ENCODE measurements around the gene EDAR. TPM values are rescaled to one million over a fixed set of nuclear protein-coding genes. Genes with fewer than 3 reads are reported as not detected.

The EDAR gene
- total and polyA plus RNA-seq, 2 donors, result 0.33 to 1.3 TPM

DNA sequence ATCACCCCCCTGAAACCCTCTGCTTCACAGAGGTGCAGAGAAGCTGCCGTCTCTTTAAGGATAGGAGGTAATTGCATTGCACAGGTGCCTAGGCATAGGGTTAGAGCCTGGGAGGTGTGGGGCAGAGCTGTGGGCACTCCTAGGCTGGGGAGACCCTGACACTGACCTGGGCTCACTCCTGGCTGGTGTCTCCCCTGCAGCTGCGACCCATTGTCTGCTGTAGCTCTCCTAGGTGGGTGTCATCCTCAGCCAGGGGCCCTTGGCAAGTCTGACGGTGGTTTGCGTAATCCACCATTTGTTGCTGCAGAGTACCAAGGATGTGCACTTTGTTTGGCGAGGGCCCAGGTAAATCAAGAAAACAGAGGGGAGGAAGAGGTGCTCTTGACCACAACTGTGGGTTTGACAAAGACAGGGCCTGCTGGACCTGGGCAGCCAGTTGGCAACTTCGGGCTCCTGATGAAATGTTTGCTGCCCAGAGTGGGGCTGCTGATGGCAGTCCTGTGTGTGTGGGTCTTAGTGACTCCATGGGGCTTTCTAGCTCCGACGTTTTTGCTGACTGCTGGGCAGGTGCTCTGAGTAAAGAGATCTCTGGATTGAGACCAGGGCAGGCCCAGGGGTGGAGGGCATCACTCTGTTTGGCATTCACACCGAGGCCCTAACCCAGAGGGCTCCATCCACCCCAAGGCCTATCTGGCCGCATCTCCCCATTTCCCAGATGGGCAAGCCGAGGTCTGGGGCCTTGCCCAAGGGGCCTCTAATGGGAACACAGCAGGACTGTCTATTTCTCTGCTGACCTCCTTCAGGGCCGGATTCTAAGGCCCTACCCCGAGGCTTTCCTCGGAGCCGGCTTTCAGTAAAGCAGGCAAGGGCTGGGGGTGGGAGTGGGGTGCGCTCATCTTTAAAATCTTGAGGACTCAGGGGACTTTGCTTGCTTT, 67.7 kb downstream of the EDAR start:
- H3K4me3 ChIP-seq (ENCODE audit: low read length in 2 of 2), result no peak overlapping the region
- H3K27ac ChIP-seq (ENCODE audit: low read depth in 1 of 2, low read length in 1 of 2), result no peak overlapping the region
- 93% methylated on average over 16 of the region's 16 CpGs for WGBS
- peaks cover 2 to 14% of the 10 kb centered on the region in 2 donors for H3K4me1 ChIP-seq (ENCODE audit: control insufficient read depth in 2 of 2, insufficient read depth in 2 of 2, low read length in 2 of 2)
- no peaks in the 10 kb centered on the region for H3K36me3 ChIP-seq (ENCODE audit: control insufficient read depth in 2 of 2, insufficient read depth in 2 of 2, low read length in 1 of 2)
- peaks cover under 1 to 3% of the 10 kb centered on the region in 2 donors for H3K9me3 ChIP-seq (ENCODE audit: control insufficient read depth in 2 of 2, insufficient read depth in 1 of 2, low read length in 1 of 2)
- DNase-seq (ENCODE audit: low read depth in 6 of 9, low spot score in 9 of 9), result no peak
- H3K27me3 ChIP-seq (ENCODE audit: control insufficient read depth in 2 of 2, insufficient read depth in 1 of 2, low read length in 1 of 2), result peaks cover 0 to 2% of the 10 kb centered on the region in 2 donors

DNA sequence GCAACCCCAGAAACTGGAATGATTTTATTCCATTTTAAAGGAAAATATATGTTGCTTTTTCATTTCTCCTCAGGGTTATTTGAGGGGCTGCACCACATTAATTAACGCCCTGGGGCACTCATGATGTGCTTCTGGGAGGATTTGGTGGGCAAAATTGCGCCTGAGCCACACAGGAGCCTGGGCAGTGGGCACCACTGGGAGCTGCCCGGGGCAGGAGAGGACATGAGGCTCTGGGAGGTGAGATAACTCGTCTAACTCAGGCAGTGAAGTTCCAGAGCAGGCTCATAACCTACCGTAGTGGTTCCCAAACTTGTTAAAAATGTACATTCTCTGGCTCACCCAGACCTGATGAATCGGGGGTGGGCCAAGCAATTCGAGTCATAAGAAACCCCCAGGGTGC, 68.3 kb downstream of the EDAR start:
- WGBS, result 95% methylated on average over 7 of the region's 7 CpGs
- DNase-seq (ENCODE audit: low read depth in 6 of 9, low spot score in 9 of 9), result no peak
- H3K4me3 ChIP-seq (ENCODE audit: low read length in 2 of 2), result no peak overlapping the region
- peaks cover 2 to 19% of the 10 kb centered on the region in 2 donors for H3K4me1 ChIP-seq (ENCODE audit: control insufficient read depth in 2 of 2, insufficient read depth in 2 of 2, low read length in 2 of 2)
- H3K9me3 ChIP-seq (ENCODE audit: control insufficient read depth in 2 of 2, insufficient read depth in 1 of 2, low read length in 1 of 2), result peaks cover 1 to 6% of the 10 kb centered on the region in 2 donors
- H3K27ac ChIP-seq (ENCODE audit: low read depth in 1 of 2, low read length in 1 of 2), result no peak overlapping the region
- H3K36me3 ChIP-seq (ENCODE audit: control insufficient read depth in 2 of 2, insufficient read depth in 2 of 2, low read length in 1 of 2), result no peaks in the 10 kb centered on the region
- peaks cover 0 to 2% of the 10 kb centered on the region in 2 donors for H3K27me3 ChIP-seq (ENCODE audit: control insufficient read depth in 2 of 2, insufficient read depth in 1 of 2, low read length in 1 of 2)

DNA sequence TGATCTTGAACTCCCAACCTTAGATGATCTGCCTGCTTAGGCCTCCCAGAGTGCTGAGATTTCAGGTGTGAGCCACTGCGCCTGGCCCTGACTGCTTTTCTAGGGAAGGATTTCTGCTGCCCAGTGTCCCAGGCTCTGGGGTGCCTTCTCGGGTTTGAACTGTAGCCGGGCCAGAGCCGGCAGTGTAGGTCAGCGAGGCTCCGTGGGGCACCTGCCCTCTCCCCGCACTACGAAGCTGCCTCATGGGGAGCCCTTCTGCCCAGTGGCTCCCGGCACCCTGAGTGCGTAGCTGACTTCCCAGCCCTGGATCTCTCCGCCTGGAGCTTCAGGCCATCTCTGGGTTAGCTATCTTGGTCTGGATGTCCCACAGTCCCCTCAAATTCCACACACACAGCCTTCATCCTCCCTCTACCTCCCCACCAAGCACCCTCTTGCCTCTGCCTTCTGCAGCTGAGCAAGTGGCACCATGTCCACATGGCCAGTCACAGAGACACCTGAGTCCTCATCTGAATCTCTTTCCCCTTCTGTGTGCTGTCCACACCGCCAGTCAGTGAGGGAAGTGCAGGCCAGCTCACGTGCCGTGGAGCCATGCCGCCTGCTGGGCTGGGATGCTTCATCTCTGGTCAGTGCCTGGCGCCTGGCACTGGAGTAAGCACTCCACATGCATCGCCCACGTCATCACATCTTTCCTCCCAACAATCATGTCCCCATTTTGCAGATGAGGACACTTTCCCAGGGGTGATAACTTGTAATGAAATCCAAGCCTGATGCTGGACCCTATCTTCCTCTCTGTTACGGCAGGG, 69.2 kb downstream of the EDAR start:
- H3K36me3 ChIP-seq (ENCODE audit: control insufficient read depth in 2 of 2, insufficient read depth in 2 of 2, low read length in 1 of 2), result no peaks in the 10 kb centered on the region
- H3K27ac ChIP-seq (ENCODE audit: low read depth in 1 of 2, low read length in 1 of 2), result no peak overlapping the region
- WGBS, result 97% methylated on average over 19 of the region's 19 CpGs
- H3K4me3 ChIP-seq (ENCODE audit: low read length in 2 of 2), result no peak overlapping the region
- H3K27me3 ChIP-seq (ENCODE audit: control insufficient read depth in 2 of 2, insufficient read depth in 1 of 2, low read length in 1 of 2), result peaks cover 0 to 2% of the 10 kb centered on the region in 2 donors
- H3K4me1 ChIP-seq (ENCODE audit: control insufficient read depth in 2 of 2, insufficient read depth in 2 of 2, low read length in 2 of 2), result peaks cover 2 to 17% of the 10 kb centered on the region in 2 donors
- H3K9me3 ChIP-seq (ENCODE audit: control insufficient read depth in 2 of 2, insufficient read depth in 1 of 2, low read length in 1 of 2), result peaks cover 1 to 6% of the 10 kb centered on the region in 2 donors
- no peak for DNase-seq (ENCODE audit: low read depth in 6 of 9, low spot score in 9 of 9)

DNA sequence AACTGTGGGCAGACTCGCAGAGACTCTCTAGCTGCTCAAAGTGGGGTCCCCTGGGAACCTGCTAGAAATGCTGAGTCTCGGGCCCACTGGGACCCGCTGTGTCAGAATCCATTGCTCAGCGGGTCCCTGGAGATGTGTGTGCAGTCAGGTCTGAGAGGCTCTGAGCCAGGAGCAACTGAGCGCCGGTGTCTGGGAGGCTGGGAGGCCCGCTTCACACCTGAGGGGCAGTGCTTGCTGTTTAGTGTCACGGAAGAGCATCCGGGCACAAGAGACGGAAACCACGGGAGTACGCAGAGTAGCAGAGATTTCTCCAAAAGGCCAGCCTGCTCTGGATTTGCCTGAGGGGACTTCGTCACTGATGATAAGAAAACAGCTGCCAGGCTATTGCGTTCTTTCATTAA, 70.1 kb downstream of the EDAR start:
- Histone ChIP-seq H3K9me3 (ENCODE audit: control insufficient read depth in 2 of 2, insufficient read depth in 1 of 2, low read length in 1 of 2) (peaks cover 1 to 6% of the 10 kb centered on the region in 2 donors), H3K27me3 (ENCODE audit: control insufficient read depth in 2 of 2, insufficient read depth in 1 of 2, low read length in 1 of 2) (peaks cover 0 to 2% of the 10 kb centered on the region in 2 donors), H3K27ac (ENCODE audit: low read depth in 1 of 2, low read length in 1 of 2) (no peak overlapping the region), H3K4me1 (ENCODE audit: control insufficient read depth in 2 of 2, insufficient read depth in 2 of 2, low read length in 2 of 2) (peaks cover 2 to 17% of the 10 kb centered on the region in 2 donors), H3K4me3 (ENCODE audit: low read length in 2 of 2) (no peak overlapping the region), H3K36me3 (ENCODE audit: control insufficient read depth in 2 of 2, insufficient read depth in 2 of 2, low read length in 1 of 2) (no peaks in the 10 kb centered on the region)
- WGBS, result 98% methylated on average over 14 of the region's 14 CpGs
- DNase-seq (ENCODE audit: low read depth in 6 of 9, low spot score in 9 of 9), result no peak

- H3K9me3 ChIP-seq (ENCODE audit: control insufficient read depth in 2 of 2, insufficient read depth in 1 of 2, low read length in 1 of 2), result peaks cover 1 to 6% of the 10 kb centered on the region in 2 donors
- peaks cover 0 to 2% of the 10 kb centered on the region in 2 donors for H3K27me3 ChIP-seq (ENCODE audit: control insufficient read depth in 2 of 2, insufficient read depth in 1 of 2, low read length in 1 of 2)
- no peak overlapping the region for H3K4me3 ChIP-seq (ENCODE audit: low read length in 2 of 2)
- H3K36me3 ChIP-seq (ENCODE audit: control insufficient read depth in 2 of 2, insufficient read depth in 2 of 2, low read length in 1 of 2), result no peaks in the 10 kb centered on the region
- H3K4me1 ChIP-seq (ENCODE audit: control insufficient read depth in 2 of 2, insufficient read depth in 2 of 2, low read length in 2 of 2), result peaks cover 2 to 17% of the 10 kb centered on the region in 2 donors
- no peak overlapping the region for H3K27ac ChIP-seq (ENCODE audit: low read depth in 1 of 2, low read length in 1 of 2)
- DNase-seq (ENCODE audit: low read depth in 6 of 9, low spot score in 9 of 9), result no peak
- 98% methylated on average over 15 of the region's 15 CpGs for WGBS
Observed at GRCh38 chr2:108918156-108918874, 70.7 kb downstream of the EDAR start.

DNA sequence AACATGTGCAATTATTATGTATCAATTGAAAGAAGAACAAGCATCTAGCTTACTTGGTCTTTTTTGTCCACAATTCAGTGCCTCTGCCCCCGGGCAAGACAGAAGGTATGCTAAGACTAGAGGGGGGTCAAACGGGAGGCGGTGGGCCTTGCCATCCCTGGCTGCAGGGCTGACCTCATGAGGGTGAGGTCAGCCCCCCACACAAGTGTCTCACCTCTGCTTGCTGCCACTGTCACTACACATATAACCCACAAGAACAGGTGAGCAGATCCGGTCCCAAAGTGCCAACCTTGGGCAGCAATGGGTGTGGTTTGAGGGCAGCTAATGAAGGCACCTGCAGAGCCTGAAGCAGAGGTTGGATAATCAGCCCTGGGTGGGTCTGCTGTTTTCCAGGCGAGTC, 71.5 kb downstream of the EDAR start:
- peaks cover 2 to 17% of the 10 kb centered on the region in 2 donors for H3K4me1 ChIP-seq (ENCODE audit: control insufficient read depth in 2 of 2, insufficient read depth in 2 of 2, low read length in 2 of 2)
- H3K9me3 ChIP-seq (ENCODE audit: control insufficient read depth in 2 of 2, insufficient read depth in 1 of 2, low read length in 1 of 2), result peaks cover 1 to 6% of the 10 kb centered on the region in 2 donors
- no peak overlapping the region for H3K27ac ChIP-seq (ENCODE audit: low read depth in 1 of 2, low read length in 1 of 2)
- DNase-seq (ENCODE audit: low read depth in 6 of 9, low spot score in 9 of 9), result no peak
- H3K4me3 ChIP-seq (ENCODE audit: low read length in 2 of 2), result no peak overlapping the region
- 95% methylated on average over 5 of the region's 5 CpGs for WGBS
- no peaks in the 10 kb centered on the region for H3K36me3 ChIP-seq (ENCODE audit: control insufficient read depth in 2 of 2, insufficient read depth in 2 of 2, low read length in 1 of 2)
- H3K27me3 ChIP-seq (ENCODE audit: control insufficient read depth in 2 of 2, insufficient read depth in 1 of 2, low read length in 1 of 2), result peaks cover 0 to 2% of the 10 kb centered on the region in 2 donors

- H3K36me3 ChIP-seq (ENCODE audit: control insufficient read depth in 2 of 2, insufficient read depth in 2 of 2, low read length in 1 of 2), result no peaks in the 10 kb centered on the region
- WGBS, result 42% methylated on average over 14 of the region's 14 CpGs
- DNase-seq (ENCODE audit: low read depth in 6 of 9, low spot score in 9 of 9), result peak in 1 of 9 donors; percentile 24
Observed at GRCh38 chr2:108916796-108917421, 72.1 kb downstream of the EDAR start.

GRCh38 chr2:108916122-108916795, 72.8 kb downstream of the EDAR start:
- H3K36me3 ChIP-seq (ENCODE audit: control insufficient read depth in 2 of 2, insufficient read depth in 2 of 2, low read length in 1 of 2), result no peaks in the 10 kb centered on the region
- H3K4me3 ChIP-seq (ENCODE audit: low read length in 2 of 2), result no peak overlapping the region
- H3K4me1 ChIP-seq (ENCODE audit: control insufficient read depth in 2 of 2, insufficient read depth in 2 of 2, low read length in 2 of 2), result peaks cover 2 to 17% of the 10 kb centered on the region in 2 donors
- WGBS, result 46% methylated on average over 15 of the region's 15 CpGs
- peaks cover 1 to 6% of the 10 kb centered on the region in 2 donors for H3K9me3 ChIP-seq (ENCODE audit: control insufficient read depth in 2 of 2, insufficient read depth in 1 of 2, low read length in 1 of 2)
- H3K27me3 ChIP-seq (ENCODE audit: control insufficient read depth in 2 of 2, insufficient read depth in 1 of 2, low read length in 1 of 2), result peaks cover 0 to 2% of the 10 kb centered on the region in 2 donors
- no peak overlapping the region for H3K27ac ChIP-seq (ENCODE audit: low read depth in 1 of 2, low read length in 1 of 2)
- peak in 5 of 9 donors; percentile 15 to 51 (median 26) for DNase-seq (ENCODE audit: low read depth in 6 of 9, low spot score in 9 of 9)

More at GRCh38 chr2:108916796-108917421, 72.1 kb downstream of the EDAR start:
- H3K4me1 ChIP-seq (ENCODE audit: control insufficient read depth in 2 of 2, insufficient read depth in 2 of 2, low read length in 2 of 2), result peaks cover 2 to 17% of the 10 kb centered on the region in 2 donors
- H3K9me3 ChIP-seq (ENCODE audit: control insufficient read depth in 2 of 2, insufficient read depth in 1 of 2, low read length in 1 of 2), result peaks cover 1 to 6% of the 10 kb centered on the region in 2 donors
- no peak overlapping the region for H3K27ac ChIP-seq (ENCODE audit: low read depth in 1 of 2, low read length in 1 of 2)
- H3K27me3 ChIP-seq (ENCODE audit: control insufficient read depth in 2 of 2, insufficient read depth in 1 of 2, low read length in 1 of 2), result peaks cover 0 to 2% of the 10 kb centered on the region in 2 donors
- no peak overlapping the region for H3K4me3 ChIP-seq (ENCODE audit: low read length in 2 of 2)
